ENCODE results near the gene TRIM47. TPM values are rescaled to one million over a fixed set of nuclear protein-coding genes. Genes with fewer than 3 reads are reported as not detected.

Gene TRIM47
- total and polyA plus RNA-seq, 2 of the 13 experiments (the other 11 are each of a cell fraction or from before 2014, with no cell fraction given): 33.5 to 82.0 TPM

DNA sequence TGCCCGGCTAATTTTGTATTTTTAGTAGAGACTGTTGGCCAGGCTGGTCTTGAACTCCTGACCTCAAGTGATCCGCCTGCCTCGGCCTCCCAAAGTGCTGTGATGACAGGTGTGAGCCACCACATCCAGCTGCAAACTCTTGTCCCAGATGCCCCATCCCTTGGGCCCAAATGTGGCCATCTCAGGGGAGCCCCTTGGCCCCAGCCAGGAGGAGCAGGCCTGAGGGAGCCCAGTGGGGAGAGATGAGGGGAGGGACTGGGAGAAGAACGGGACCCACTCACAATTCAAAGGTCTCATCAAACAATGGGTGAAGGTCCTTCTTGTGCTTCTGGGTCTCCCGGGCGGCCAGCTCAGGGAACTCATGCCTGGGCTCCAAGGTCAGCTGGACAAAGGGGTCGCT lies 48.6 kb downstream of the TRIM47 start (continued):
- TF ChIP-seq, protein P1, sequence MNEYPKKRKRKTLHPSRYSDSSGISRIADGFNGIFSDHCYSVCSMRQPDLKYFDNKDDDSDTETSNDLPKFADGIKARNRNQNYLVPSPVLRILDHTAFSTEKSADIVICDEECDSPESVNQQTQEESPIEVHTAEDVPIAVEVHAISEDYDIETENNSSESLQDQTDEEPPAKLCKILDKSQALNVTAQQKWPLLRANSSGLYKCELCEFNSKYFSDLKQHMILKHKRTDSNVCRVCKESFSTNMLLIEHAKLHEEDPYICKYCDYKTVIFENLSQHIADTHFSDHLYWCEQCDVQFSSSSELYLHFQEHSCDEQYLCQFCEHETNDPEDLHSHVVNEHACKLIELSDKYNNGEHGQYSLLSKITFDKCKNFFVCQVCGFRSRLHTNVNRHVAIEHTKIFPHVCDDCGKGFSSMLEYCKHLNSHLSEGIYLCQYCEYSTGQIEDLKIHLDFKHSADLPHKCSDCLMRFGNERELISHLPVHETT (CRISPR knock-in tag; conservative IDR thresholded peaks at IDR 0.05): no peak
- TF ChIP-seq ZNF501 (CRISPR knock-in tag; IDR thresholded peaks at IDR 0.05): 0 out of 2 replicates have a peak, but pooled peaks have one; percentile 8
- TF ChIP-seq RFX5 (IDR thresholded peaks at IDR 0.05; ENCODE audit: low read depth, low read length): no peak
- TF ChIP-seq, protein P2, sequence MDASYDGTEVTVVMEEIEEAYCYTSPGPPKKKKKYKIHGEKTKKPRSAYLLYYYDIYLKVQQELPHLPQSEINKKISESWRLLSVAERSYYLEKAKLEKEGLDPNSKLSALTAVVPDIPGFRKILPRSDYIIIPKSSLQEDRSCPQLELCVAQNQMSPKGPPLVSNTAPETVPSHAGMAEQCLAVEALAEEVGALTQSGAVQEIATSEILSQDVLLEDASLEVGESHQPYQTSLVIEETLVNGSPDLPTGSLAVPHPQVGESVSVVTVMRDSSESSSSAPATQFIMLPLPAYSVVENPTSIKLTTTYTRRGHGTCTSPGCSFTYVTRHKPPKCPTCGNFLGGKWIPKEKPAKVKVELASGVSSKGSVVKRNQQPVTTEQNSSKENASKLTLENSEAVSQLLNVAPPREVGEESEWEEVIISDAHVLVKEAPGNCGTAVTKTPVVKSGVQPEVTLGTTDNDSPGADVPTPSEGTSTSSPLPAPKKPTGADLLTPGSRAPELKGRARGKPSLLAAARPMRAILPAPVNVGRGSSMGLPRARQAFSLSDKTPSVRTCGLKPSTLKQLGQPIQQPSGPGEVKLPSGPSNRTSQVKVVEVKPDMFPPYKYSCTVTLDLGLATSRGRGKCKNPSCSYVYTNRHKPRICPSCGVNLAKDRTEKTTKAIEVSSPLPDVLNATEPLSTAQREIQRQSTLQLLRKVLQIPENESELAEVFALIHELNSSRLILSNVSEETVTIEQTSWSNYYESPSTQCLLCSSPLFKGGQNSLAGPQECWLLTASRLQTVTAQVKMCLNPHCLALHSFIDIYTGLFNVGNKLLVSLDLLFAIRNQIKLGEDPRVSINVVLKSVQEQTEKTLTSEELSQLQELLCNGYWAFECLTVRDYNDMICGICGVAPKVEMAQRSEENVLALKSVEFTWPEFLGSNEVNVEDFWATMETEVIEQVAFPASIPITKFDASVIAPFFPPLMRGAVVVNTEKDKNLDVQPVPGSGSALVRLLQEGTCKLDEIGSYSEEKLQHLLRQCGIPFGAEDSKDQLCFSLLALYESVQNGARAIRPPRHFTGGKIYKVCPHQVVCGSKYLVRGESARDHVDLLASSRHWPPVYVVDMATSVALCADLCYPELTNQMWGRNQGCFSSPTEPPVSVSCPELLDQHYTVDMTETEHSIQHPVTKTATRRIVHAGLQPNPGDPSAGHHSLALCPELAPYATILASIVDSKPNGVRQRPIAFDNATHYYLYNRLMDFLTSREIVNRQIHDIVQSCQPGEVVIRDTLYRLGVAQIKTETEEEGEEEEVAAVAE (CRISPR knock-in tag; IDR thresholded peaks at IDR 0.05; ENCODE audit: borderline replicate concordance): no peak
- TF ChIP-seq ZNF558 (CRISPR knock-in tag; IDR thresholded peaks at IDR 0.05; ENCODE audit: borderline replicate concordance): 0 out of 2 replicates have a peak, but pooled peaks have one; percentile 20
- TF ChIP-seq MIXL1 (CRISPR knock-in tag; IDR thresholded peaks at IDR 0.05): no peak
- 0 out of 2 replicates have a peak, but pooled peaks have one; percentile 31 for TF ChIP-seq CHD4 (IDR thresholded peaks at IDR 0.05; ENCODE audit: borderline replicate concordance, low read length)
- TF ChIP-seq PRPF4 (IDR thresholded peaks at IDR 0.05; ENCODE audit: low read depth, low read length, poor library complexity, severe bottlenecking): no peak
- no peak for TF ChIP-seq PPARG (CRISPR knock-in tag; conservative IDR thresholded peaks at IDR 0.05)
- TF ChIP-seq NFYB (CRISPR knock-in tag; IDR thresholded peaks at IDR 0.05): no peak
- no peak for TF ChIP-seq SMAD9 (CRISPR knock-in tag; IDR thresholded peaks at IDR 0.05)
- TF ChIP-seq, protein P3, sequence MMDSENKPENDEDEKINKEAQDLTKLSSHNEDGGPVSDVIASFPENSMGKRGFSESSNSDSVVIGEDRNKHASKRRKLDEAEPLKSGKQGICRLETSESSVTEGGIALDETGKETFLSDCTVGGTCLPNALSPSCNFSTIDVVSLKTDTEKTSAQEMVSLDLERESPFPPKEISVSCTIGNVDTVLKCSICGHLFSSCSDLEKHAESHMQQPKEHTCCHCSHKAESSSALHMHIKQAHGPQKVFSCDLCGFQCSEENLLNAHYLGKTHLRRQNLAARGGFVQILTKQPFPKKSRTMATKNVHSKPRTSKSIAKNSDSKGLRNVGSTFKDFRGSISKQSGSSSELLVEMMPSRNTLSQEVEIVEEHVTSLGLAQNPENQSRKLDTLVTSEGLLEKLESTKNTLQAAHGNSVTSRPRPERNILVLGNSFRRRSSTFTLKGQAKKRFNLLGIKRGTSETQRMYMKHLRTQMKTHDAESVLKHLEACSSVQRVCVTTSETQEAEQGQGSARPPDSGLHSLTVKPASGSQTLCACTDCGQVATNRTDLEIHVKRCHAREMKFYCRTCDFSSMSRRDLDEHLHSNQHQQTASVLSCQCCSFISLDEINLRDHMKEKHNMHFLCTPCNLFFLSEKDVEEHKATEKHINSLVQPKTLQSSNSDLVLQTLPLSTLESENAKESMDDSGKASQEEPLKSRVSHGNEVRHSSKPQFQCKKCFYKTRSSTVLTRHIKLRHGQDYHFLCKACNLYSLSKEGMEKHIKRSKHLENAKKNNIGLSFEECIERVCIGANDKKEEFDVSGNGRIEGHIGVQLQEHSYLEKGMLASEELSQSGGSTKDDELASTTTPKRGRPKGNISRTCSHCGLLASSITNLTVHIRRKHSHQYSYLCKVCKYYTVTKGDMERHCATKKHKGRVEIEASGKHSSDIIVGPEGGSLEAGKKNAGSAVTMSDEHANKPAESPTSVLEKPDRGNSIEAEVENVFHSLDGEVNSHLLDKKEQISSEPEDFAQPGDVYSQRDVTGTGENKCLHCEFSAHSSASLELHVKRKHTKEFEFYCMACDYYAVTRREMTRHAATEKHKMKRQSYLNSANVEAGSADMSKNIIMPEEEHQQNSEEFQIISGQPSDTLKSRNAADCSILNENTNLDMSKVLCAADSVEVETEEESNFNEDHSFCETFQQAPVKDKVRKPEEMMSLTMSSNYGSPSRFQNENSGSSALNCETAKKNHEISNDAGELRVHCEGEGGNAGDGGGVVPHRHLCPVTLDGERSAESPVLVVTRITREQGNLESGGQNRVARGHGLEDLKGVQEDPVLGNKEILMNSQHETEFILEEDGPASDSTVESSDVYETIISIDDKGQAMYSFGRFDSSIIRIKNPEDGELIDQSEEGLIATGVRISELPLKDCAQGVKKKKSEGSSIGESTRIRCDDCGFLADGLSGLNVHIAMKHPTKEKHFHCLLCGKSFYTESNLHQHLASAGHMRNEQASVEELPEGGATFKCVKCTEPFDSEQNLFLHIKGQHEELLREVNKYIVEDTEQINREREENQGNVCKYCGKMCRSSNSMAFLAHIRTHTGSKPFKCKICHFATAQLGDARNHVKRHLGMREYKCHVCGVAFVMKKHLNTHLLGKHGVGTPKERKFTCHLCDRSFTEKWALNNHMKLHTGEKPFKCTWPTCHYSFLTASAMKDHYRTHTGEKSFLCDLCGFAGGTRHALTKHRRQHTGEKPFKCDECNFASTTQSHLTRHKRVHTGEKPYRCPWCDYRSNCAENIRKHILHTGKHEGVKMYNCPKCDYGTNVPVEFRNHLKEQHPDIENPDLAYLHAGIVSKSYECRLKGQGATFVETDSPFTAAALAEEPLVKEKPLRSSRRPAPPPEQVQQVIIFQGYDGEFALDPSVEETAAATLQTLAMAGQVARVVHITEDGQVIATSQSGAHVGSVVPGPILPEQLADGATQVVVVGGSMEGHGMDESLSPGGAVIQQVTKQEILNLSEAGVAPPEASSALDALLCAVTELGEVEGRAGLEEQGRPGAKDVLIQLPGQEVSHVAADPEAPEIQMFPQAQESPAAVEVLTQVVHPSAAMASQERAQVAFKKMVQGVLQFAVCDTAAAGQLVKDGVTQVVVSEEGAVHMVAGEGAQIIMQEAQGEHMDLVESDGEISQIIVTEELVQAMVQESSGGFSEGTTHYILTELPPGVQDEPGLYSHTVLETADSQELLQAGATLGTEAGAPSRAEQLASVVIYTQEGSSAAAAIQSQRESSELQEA (CRISPR knock-in tag; IDR thresholded peaks at IDR 0.05; ENCODE audit: not compliant biosample characterization): no peak
- no peak for TF ChIP-seq ZNF446 (CRISPR knock-in tag; IDR thresholded peaks at IDR 0.05)
- no peak for TF ChIP-seq ISL2 (CRISPR knock-in tag; IDR thresholded peaks at IDR 0.05)
- no peak for TF ChIP-seq THYN1 (CRISPR knock-in tag; IDR thresholded peaks at IDR 0.05; ENCODE audit: borderline replicate concordance, low read depth)

Measured in HepG2 (cell line).